Measurements from ENCODE around the gene SPRY4.

- no peak for TF ChIP-seq EP300 (IDR thresholded peaks at IDR 0.05)
- TF ChIP-seq POLR2A (IDR thresholded peaks at IDR 0.05), result no peak
- no peak for TF ChIP-seq CTCF (IDR thresholded peaks at IDR 0.05)
- no peak for TF ChIP-seq POLR2AphosphoS5 (IDR thresholded peaks at IDR 0.05)
Observed at GRCh38 chr5:142292808-142293207, 32.0 kb downstream of the SPRY4 start.

All from upper lobe of left lung (tissue), 4 donors.